ENCODE results near the gene NFASC. TPM values are rescaled to one million over a fixed set of nuclear protein-coding genes. Genes with fewer than 3 reads are reported as not detected.

The NFASC gene
- total RNA-seq, 1 donor from 2014 or later: 3.8 TPM

DNA sequence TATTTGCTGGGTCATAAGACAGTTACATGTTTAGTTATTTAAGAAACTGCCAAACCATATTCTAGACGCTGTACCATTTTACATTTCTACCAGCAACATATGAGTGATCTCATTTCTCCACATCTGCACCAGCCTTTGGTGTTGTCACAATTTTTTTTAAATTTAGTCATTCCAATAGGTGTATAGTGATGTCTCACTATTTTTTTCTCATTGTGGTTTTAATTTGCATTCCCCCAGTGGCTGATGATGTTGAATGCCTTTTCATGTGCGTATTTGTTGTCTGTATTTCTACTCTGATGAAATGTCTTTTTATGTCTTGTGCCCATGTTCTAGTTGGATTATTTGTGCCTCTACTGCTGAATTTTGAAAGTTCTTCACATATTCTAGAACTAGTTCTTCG lies 38.4 kb downstream of the NFASC start:
- no peaks in the 10 kb centered on the region for H3K4me1 Mint-ChIP-seq (ENCODE audit: unreplicated experiment)
- H3K27me3 Mint-ChIP-seq (ENCODE audit: unreplicated experiment): peaks cover 1% of the 10 kb centered on the region
- TF ChIP-seq, protein P1, sequence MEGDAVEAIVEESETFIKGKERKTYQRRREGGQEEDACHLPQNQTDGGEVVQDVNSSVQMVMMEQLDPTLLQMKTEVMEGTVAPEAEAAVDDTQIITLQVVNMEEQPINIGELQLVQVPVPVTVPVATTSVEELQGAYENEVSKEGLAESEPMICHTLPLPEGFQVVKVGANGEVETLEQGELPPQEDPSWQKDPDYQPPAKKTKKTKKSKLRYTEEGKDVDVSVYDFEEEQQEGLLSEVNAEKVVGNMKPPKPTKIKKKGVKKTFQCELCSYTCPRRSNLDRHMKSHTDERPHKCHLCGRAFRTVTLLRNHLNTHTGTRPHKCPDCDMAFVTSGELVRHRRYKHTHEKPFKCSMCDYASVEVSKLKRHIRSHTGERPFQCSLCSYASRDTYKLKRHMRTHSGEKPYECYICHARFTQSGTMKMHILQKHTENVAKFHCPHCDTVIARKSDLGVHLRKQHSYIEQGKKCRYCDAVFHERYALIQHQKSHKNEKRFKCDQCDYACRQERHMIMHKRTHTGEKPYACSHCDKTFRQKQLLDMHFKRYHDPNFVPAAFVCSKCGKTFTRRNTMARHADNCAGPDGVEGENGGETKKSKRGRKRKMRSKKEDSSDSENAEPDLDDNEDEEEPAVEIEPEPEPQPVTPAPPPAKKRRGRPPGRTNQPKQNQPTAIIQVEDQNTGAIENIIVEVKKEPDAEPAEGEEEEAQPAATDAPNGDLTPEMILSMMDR (IDR thresholded peaks at IDR 0.05; ENCODE audit: unreplicated experiment): no peak
- no peak for DNase-seq (ENCODE audit: low spot score)
- H3K4me3 Mint-ChIP-seq (ENCODE audit: unreplicated experiment): no peak overlapping the region
- no peaks in the 10 kb centered on the region for H3K36me3 Mint-ChIP-seq (ENCODE audit: low read depth, unreplicated experiment)
- H3K27ac Mint-ChIP-seq (ENCODE audit: unreplicated experiment): no peak overlapping the region
- H3K9me3 Mint-ChIP-seq (ENCODE audit: unreplicated experiment): no peaks in the 10 kb centered on the region

DNA sequence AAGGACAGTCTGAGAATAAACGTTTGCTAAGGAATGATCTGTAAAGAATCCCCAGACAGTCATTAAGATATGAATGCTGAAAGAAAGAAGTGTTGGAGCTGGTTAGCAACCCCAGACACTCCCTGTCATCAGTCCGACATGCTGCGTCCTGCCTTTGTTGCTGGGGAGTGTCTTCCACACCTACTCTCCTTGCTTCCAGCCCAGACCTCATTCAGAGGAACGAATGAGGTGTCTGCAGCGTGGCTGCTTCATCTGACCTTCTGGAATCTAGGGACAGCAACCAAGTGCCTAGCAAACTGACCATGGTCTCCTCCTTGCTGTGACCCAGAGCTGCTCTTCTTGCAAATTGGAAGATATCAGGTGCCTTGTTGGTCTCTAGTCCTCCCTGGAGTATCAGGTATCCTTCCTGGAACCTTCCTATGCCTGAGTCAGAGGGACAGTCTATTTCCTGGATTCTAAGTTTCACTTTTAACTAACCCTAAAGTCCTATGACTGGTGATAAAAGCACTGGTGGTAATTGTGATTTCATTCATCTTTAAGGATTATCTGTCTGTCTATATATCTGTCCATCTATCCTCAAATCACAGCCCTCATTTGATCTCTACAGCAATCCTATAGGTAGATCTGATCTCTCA lies 45.3 kb downstream of the NFASC start:
- Mint-ChIP-seq H3K27ac (ENCODE audit: unreplicated experiment) (no peak overlapping the region), H3K4me3 (ENCODE audit: unreplicated experiment) (no peak overlapping the region), H3K36me3 (ENCODE audit: low read depth, unreplicated experiment) (no peaks in the 10 kb centered on the region)

DNA sequence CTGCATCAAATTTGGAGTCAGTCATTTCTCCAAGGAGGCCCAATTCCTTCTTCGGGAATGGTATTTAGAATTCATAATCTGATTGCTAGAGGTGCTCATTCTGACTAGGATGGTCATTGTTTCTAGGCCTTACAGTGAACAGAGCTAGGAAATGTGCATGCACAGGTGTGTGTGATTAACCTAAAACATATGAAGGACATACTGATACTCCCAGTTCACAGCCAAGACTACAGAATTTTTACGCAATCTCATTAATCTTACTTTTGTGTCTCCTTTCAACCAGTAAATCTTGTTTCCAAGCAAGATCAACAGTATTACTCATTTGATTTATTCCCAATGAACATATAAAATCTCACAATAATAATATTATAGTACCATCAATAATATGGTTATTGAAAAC lies 47.1 kb downstream of the NFASC start:
- DNase-seq (ENCODE audit: low spot score): no peak
- H3K27me3 Mint-ChIP-seq (ENCODE audit: unreplicated experiment): no peaks in the 10 kb centered on the region
- peaks cover 9% of the 10 kb centered on the region for H3K4me1 Mint-ChIP-seq (ENCODE audit: unreplicated experiment)
- no peaks in the 10 kb centered on the region for H3K36me3 Mint-ChIP-seq (ENCODE audit: low read depth, unreplicated experiment)
- H3K4me3 Mint-ChIP-seq (ENCODE audit: unreplicated experiment): no peak overlapping the region
- H3K27ac Mint-ChIP-seq (ENCODE audit: unreplicated experiment): no peak overlapping the region
- H3K9me3 Mint-ChIP-seq (ENCODE audit: unreplicated experiment): no peaks in the 10 kb centered on the region
- TF ChIP-seq, protein P1 (IDR thresholded peaks at IDR 0.05; ENCODE audit: unreplicated experiment): no peak

More for the DNA sequence above, 45.3 kb downstream of the NFASC start:
- TF ChIP-seq, protein P1 (IDR thresholded peaks at IDR 0.05; ENCODE audit: unreplicated experiment): no peak
- Mint-ChIP-seq H3K27me3 (ENCODE audit: unreplicated experiment) (no peaks in the 10 kb centered on the region), H3K9me3 (ENCODE audit: unreplicated experiment) (no peaks in the 10 kb centered on the region), H3K4me1 (ENCODE audit: unreplicated experiment) (peaks cover 9% of the 10 kb centered on the region)
- no peak for DNase-seq (ENCODE audit: low spot score)

DNA sequence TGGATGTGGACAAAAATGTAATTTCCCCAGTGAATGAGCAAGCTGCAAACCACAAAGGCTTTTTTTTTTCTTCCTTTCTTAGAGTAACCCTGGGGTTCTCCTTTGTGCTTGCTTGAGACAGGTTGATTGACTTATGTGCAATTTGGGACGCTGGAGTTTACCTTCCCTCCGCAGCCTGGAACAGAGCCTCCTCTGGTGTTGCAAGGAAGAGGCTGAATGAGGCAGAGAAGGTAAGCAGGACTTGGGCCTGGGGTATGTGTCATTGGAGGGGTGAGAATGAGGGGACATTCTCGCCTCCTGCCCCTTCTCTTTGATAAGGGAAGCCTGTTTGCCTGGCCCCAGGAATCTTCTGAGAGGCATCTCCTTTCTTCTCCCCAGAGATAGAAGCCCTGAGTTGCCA lies 49.8 kb downstream of the NFASC start:
- H3K9me3 Mint-ChIP-seq (ENCODE audit: unreplicated experiment): no peaks in the 10 kb centered on the region
- DNase-seq (ENCODE audit: low spot score): no peak
- peaks cover 5% of the 10 kb centered on the region for H3K27me3 Mint-ChIP-seq (ENCODE audit: unreplicated experiment)
- TF ChIP-seq, protein P1 (IDR thresholded peaks at IDR 0.05; ENCODE audit: unreplicated experiment): no peak
- no peak overlapping the region for H3K4me3 Mint-ChIP-seq (ENCODE audit: unreplicated experiment)
- peaks cover 16% of the 10 kb centered on the region for H3K4me1 Mint-ChIP-seq (ENCODE audit: unreplicated experiment)
- H3K27ac Mint-ChIP-seq (ENCODE audit: unreplicated experiment): no peak overlapping the region
- no peaks in the 10 kb centered on the region for H3K36me3 Mint-ChIP-seq (ENCODE audit: low read depth, unreplicated experiment)

DNA sequence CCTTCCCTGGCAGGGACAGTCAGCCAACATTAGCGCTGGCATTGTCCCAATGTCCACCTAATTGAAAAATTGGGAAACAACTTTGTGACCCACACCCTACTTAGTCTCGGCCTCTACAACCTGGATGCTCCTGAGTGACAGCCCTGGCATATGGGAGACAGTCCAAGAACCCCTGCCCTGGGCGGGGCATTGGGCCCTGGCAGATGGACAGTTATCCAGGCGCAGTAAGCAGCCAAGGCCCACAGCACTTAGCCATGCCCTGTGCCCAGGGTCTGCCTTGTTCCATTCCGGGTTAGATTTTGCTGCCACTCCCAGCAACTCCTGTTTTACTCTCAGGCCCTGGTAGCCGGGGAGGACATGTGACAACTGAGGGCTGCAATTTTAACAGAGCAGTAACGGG lies 50.3 kb downstream of the NFASC start:
- TF ChIP-seq, protein P1 (IDR thresholded peaks at IDR 0.05; ENCODE audit: unreplicated experiment): no peak
- Mint-ChIP-seq H3K27me3 (ENCODE audit: unreplicated experiment) (peaks cover 5% of the 10 kb centered on the region), H3K36me3 (ENCODE audit: low read depth, unreplicated experiment) (no peaks in the 10 kb centered on the region), H3K9me3 (ENCODE audit: unreplicated experiment) (no peaks in the 10 kb centered on the region), H3K4me1 (ENCODE audit: unreplicated experiment) (peaks cover 15% of the 10 kb centered on the region), H3K27ac (ENCODE audit: unreplicated experiment) (no peak overlapping the region), H3K4me3 (ENCODE audit: unreplicated experiment) (no peak overlapping the region)
- DNase-seq (ENCODE audit: low spot score): no peak

All from endothelial cell (in vitro differentiated cells).